IPS DF 19.7 (cell line): ENCODE data around the gene PAK2.
A peak's percentile ranks its signal among the peaks of the same experiment; 100 is the strongest.
"Not testable (repeated sequence)": the region's sequence is repeated elsewhere in the genome, so short reads cannot be mapped to it uniquely, and the experiment has no call there.

Source experiments
- DNase-seq: peaks from one replicate; pipeline ENCODE4 v3.0.0-alpha.2; 2013; ENCODE audit warnings: low read depth, low spot score

PAK2 gene

DNA sequence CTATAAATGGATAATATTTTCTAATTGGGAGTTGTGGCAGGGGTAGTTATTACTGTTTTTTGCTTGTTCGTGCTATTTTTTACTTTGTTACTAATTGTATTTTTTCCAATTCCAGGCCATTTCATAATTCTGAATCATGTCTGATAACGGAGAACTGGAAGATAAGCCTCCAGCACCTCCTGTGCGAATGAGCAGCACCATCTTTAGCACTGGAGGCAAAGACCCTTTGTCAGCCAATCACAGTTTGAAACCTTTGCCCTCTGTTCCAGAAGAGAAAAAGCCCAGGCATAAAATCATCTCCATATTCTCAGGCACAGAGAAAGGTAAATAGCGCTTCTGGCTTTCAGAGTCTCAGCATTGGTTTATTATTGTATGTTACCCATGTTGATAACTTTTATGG, 42.9 kb downstream of the PAK2 start:
- DNase-seq = no peak

DNA sequence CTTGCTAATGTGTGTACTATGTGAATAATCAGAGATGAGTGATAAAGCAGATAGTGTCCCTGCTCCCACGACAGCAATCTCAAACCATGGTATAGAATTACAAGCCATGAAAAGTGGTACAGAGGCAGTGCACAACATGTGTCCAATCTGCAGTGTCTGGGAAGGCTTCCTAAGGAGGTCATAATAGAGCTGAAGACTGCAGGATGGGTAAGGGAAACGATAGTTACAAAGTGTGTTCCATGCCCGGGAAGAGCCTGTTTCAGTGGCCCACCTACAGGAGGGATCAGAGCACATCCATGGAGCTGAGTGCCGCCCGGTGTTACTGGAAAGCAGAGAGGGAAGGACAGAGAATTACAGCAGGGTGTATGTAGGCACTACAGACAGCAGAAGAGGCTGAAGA, 48.9 kb downstream of the PAK2 start:
- DNase-seq = no peak

DNA sequence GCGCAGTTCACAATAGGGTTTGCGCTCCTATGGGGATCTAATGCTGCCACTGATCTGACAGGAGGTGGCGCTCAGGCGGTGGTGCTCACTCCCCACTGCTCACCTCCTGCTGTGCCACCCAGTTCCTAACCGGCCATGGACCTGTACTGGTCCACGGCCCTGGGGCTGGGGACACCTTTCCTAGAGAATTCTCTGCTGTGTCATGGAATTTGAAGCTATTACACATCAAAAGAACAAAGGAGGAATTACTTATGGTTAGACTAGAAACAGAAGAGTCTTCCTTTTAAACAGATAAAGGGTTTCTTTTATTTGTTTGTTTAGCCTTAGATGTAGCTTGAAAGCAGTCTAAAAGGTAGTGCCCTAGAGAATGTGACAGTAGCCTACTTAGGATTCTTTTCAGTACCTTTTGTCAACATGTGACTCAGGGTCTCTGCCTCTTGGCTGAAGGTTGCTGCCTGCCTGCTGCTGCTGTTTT, 50.3 kb downstream of the PAK2 start:
- no peak for DNase-seq

DNA sequence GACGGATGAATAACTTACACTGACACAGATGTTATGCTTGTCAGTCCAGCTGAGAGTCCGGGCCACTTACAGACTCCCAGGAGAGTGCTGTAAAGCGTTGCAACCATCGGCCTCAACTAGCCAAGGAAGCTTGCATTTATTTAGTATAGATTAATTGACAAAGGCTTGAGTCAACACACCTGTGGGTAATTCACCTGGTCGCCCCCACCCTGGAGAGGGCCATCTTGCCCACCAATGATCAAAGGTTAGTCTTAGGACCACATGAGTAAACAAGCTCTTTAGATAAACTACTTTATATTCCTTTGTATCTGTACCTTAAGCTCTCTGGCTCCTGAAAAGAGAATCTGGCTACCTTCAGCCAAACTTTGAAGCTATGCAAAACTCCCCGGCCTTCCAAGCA, 51.0 kb downstream of the PAK2 start:
- no peak for DNase-seq

DNA sequence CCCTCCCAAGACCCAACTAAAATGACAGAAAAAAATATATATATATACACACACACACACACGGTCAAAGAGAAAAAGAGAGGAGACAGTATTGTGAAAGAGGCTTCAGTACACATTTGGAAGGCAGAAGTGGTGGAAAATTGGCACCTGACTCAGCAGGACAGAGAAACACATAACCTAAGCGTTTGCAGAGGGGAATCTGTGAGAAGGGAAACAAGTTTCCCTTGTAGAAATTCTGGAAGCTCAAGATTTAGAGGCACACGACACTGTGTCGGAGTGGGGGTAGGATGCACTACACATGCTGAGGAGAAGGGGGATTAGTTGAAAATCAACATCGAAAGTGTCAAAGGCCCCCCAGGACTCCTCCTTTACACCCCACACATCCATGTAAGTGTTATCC, 53.1 kb downstream of the PAK2 start:
- DNase-seq = no peak

DNA sequence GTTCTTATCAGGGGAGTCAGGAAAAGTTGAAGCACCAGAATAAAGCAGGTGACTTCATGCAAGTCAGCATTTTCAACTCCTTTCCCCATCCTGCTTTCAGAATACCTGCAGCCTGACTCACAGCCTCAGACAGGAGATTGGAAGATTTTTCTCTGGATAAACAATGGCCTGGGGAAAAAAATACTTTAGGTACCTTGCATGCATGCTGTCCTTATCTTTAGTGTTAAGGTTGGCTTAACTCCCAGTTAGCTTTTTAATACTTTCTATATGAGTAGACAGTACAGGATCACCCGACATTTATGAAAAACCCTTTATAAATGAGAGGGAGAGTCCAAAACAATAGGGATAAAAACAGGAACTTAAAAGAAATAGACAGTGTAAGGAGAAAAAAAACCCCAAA, 53.6 kb downstream of the PAK2 start:
- no peak for DNase-seq

DNA sequence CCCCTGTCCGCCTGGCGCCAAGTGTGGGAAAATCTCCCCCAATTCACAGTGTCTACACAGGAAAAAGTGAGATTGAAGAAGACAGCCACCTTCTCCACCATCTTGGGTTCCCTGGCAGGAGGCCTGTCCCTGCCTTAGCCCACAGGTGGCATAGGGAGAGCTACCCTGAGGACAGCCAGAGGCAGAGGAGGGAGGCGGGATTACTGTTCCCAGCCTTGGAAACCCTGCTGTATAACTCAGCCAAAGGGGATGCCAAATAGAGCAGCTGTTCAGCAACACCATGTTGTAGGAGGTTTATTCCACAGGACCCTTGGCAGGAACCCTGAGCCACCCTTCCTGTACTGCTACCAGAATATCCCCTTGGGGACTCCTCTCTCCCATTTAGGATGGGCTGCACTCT, 54.8 kb downstream of the PAK2 start:
- DNase-seq = no peak

DNA sequence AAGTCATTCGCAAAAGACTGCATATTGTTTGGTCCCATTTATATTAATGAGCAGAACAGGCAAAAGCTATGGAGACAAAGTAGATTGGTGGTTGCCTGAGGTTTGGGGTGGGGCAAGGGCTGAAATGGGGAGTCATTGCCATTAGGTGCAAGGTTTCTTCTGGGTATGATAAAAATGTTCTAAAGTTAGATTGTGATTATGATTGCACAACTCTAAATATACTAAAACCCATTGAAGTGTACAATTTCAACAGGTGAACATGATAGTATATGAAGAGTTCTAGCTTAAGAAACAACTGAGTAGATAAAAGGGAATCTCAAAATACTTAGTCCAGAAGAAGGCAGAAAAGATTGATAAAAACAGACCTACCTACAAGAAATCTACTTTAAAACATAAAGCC, 56.7 kb downstream of the PAK2 start:
- no peak for DNase-seq

DNA sequence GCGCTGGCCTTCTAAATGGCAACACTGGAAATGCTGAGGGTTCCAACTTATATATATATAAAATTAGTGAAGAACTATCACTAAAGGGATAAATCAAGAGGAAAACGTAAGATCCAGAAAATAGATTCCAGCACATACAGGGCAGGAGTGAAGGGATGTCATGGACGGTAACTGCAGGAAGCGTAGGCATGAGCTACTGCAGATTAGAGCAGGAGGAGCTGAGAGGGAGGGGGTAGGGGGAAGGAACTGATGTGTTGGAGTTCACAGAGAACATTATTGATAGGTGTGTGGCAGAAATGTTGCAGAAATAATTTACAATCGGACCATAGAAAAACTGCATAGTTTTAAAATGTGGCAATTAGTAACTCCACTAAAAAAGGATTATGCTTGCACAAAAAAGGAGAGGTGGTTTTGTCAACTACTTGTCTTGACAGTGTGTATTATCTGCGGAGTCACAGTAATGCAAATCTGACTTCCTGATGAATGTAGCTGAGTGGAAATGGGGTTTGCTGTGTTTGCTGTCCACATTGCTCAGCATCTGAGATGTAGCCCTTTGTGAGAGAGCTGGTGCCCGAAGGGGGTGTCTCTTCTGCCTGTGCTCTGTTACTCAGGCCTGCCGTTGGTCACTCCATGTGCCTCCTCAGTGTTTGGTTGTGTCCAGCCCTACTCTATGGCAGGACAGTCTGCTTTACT, 61.2 kb downstream of the PAK2 start:
- DNase-seq = no peak

DNA sequence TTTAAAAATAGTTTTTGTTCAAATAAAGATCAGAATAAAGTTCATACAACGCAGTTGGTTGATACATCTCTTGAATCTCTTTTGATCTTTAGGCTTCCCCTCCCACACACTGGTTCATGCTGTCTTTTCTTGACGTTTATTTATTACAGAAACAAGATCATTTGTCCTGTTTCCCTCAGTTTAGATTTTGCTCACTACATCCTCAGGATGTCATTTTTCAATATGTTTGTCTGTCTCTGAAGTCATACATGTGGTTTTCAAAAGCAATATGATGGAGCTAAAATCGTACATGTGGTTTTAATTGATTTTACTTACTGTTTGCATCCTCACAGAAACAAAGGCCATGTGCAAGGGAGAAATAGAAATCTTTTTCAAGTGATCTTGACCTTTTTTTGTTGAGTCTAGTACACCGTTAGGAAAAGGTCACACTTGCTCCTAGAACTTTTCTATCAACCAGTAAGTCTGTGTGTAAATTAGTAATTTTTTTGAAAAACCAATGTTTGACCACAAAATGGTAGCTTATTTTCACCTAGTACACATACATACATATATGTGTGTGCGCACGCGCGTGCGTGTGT, 64.3 kb downstream of the PAK2 start:
- DNase-seq = no peak

DNA sequence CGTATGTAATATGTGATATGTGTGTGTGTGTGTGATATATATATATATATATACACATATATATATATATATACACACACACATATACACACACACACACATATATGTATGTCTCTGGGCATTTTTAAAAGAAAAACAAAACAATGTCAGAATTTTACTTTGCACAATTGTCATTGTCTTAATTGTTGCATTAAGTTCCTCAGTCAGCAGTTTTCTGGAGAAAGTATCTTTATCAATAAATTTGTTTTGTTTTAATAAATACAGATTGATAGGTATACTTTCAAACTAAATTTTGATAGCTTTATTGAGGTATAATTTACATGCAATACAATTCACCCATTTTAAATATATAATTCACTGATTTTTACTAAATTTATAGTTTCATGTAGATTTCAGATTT, 65.1 kb downstream of the PAK2 start:
- DNase-seq = no peak

DNA sequence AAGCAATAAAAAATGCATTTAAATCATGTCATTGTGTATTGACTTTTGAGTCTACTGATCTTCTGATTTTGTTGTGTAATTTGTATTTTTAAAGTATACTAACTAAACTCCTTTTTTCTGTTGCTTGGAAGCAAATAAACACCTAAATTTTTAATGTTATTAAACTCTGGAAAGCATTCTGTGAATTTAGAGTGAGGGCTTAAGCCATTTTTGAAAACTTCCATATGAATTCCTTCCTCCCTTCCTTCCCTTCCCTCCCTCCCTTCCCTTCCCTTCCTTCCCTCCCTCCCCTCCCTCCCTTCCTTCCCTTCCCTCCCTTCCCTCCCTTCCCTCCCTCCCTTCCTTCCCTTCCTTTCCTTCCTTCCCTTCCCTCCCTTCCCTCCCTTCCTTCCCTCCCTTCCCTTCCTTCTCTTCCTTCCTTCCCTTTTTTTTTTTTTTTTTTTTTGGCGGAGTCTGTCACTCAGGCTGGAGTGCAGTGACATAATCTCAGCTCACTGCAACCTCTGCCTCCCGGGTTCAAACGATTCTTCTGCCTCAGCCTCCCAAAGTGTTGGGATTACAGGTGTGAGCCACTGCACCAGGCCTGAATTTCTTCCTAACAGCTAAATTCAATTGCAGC, 71.4 kb downstream of the PAK2 start:
- no peak for DNase-seq

DNA sequence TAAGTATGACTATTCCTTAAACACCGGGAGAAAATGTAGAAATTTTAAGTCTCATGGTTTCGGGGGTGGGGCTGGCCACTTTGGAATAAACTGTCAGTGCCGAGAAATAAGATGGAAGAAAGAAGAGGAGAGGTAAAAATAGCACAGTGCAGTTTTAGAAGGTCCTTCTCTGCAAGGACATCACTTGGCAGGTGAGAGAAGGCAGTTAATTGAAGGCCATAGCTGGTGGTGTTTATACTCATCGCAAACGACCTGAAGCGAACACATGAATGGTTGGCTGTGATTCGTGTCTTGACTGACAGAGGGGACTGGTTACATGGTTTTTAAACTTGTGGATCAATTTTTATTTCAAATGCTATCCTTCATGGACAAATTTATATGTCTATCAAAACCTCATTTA, 73.2 kb downstream of the PAK2 start:
- no peak for DNase-seq

DNA sequence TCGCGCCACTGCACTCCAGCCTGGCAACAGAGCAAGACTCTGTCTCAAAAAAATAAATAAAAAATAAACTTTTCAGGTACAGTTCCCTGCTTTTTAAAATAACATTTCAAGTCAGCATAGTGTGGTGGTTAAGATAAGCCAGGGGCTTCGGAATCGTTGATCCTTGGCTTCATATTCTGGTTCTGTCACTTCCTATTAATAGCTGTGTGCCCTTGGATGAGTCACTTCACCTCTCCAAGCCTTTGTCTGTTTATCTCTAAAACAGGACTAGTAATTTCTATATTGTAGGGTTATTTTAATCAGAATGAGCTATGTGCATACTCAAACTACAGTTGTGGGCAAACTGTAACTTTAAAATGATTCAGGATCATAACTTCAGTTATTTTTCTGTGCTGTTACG, 74.2 kb downstream of the PAK2 start:
- DNase-seq = no peak

DNA sequence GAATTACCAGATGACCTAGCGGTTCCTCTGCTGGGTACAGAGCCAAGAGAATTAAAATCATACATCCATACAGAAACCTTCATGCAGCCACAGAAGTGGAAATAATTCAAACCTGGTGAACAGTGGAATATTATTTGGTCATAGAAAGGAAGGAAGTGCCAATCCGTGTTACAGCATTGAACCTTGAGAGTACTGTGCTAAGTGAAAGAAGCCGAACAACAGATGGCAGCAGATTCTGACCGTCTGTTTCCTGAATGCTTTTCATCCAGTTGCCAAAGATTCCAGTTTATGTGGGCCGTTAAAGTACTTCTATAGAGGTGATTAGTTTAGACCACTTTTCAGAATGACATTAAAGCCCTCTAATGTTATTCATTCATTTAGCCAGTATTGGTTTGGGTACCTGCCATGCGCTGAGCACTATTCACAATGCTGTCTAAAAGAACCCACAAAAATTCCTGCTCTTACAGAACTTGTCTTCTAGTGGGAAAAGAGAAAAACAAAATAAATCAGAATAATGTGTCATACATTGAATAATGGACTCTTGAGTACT, 82.2 kb downstream of the PAK2 start:
- no peak for DNase-seq

DNA sequence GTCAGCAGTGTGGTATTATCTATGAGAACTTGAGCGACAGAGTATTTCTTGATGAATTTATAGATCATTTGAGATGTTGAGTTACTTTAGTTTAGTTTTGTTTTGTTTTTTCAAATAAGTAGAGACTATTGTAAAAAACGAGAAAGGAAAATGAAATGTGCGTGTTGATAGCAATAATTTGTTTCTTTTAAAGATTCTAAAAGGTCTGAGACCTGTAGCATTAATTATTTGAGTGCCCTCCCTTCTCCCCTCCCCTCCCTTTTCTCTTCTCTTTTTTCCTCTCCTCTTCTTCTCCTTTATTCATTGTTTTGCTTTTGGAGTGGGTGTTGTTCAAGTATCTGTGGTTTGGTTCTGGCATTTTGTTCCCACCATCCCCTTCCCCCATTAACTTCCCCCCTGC, 90.0 kb downstream of the PAK2 start:
- DNase-seq = not testable (repeated sequence)

DNA sequence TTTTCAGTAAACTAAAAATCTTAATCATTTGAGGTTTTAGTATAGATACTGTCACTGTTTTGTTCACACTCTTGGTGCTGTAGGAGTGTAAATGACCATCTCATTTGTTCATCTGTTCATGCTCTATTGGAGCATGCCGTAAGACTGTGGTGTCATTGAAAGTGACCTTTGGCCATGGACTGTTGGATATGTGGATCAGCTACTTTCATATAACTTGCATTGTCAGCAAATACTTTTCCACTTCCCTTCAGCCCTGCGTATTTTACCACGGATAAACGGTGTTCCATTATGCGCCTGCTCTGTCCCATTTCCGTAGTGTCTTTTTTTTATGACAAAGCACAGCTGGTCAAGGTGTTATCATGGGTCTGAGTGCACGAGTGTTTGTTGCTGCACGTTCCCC, 95.4 kb downstream of the PAK2 start:
- no peak for DNase-seq

DNA sequence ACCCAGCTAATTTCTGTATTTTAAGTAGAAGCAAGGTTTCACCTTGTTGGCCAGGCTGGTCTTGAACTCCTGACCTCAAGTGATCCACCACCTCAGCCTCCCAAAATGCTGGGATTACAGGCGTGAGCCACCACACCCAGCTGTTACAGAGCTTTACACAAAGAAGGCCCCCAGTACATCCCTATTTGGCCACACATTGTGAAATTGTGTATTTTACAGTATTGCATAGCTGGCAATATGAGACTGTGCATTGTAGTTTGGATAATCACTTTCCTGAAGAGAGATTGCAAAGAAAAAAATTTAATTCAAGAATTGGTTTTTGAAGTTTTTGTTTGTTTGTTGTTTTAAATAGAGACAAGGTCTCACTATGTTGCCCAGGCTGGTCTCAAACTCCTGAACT, 97.0 kb downstream of the PAK2 start:
- not testable (repeated sequence) for DNase-seq

DNA sequence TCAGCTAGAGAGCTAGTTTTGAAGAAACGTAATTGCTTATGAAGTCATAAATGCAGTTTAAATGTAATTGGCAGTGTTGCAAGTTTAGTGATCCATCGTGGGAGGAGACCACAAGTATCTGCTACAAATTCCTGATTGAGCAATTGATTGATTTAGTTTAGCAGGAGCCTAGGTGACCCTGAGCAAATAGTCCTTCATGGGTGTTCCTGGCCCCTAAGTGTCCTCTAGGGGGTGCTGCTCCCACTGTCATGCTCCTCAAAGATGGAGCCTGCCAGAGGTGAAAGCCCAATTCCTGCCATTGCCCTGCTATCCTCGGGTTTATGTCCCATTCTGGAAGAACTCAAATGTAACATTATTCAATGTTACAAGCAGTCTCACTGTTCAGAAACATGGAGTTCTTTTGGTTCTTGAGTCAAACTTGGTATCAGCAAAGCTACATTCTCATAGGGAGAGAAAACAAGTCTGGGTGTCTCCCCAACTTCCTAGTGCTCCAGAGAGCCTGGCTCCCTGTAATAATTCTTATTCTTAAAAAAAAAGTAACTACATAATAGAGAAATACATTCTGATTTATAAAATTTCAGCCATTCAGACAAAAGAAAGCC, 98.3 kb downstream of the PAK2 start:
- DNase-seq = peak; percentile 20

DNA sequence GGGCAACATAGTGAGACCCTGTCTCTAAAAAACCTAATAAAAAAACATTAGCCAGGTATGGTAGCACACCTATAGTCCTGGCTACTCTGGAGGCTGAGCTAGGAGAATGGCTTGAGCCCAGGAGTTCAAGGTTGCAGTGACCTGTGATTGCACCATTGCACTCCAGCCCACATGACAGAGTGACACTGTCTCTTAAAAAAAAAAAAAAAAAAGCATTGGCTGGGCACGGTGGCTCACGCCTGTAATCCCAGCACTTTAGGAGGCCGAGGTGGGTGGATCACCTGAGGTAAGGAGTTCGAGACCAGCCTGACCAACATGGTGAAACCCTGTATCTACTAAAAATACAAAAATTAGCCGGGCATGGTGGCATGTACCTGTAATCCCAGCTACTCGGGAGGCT, 99.7 kb downstream of the PAK2 start:
- DNase-seq = not testable (repeated sequence)

DNA sequence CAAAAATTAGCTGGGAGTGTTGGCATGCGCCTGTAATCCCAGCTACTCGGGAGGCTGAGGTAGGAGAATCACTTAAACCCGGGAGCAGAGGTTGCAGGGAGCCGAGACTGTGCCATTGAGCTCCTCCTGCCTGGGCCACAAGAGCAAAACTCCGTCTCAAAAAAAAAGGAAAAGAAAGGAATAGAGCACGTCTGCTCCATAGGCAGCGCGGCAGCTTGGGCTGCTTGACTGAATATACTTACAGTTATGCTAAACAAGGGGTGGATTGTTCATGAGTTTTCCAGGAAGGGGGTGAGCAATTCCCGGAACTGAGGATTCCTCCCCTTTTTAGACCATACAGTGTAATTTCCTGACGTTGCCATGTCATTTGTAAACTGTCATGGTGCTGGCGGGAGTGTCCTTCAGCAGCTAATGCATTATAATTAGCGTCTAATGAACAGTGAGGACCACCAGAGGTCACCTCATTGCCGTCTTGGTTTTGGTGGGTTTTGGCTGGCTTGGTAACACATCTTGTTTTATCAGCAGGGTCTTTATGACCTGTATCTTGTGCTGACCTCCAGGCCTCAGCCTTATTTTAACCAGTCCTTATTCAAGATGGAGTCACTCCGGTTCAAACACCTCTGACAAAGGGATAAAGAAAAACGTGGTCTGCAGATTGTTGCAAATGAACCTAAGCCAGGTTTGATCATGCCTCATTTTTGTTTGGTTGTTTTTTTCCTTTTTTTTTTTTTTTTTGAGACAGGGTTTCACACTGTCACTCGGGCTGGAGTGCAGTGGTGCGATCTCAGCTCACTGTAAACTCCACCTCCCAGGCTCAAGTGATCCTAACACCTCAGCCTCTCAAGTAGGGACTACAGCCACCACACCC, 103.1 kb downstream of the PAK2 start:
- no peak for DNase-seq
